Activated T-cell treated with anti-CD3 and anti-CD28 coated beads, Interleukin-2, amount 50 U/mL, for 72 hours (primary cell): ENCODE data around the gene NPY4R. TPM values are rescaled to one million over a fixed set of nuclear protein-coding genes. Genes with fewer than 3 reads are reported as not detected.

Source experiments
- total RNA-seq, 2 donors: library from RNA; stranded (reverse); gene quantifications; one replicate each; pipeline ENCODE4 v1.2.3, GENCODE V29; 2022

The NPY4R gene
- total RNA-seq, 2 donors from 2014 or later, result not detected

Other genes starting within 250 kb of the NPY4R start
- gene ANTXRL, start 179.0 kb downstream of the NPY4R start, total RNA-seq, result not detected
- gene ANXA8L1, start 90.2 kb downstream of the NPY4R start, total RNA-seq, result under 1 TPM in 1 of 2 donors, not detected in 1; 0.51 TPM
- gene GPRIN2, start 90.7 kb upstream of the NPY4R start, total RNA-seq, result not detected
- gene SYT15, start 113.2 kb upstream of the NPY4R start, total RNA-seq, result 1 to 10 TPM in 1 of 2 donors, not detected in 1; 1.6 TPM